Fibroblast of pulmonary artery (primary cell): ENCODE measurements around the gene TP73.

Experiments used
- DNase-seq: peaks from one replicate; pipeline ENCODE4 v3.0.0-alpha.2; 2010; ENCODE audit warnings: low read depth
- H3K4me3 ChIP-seq: replicated peaks from 2 replicates; pipeline ENCODE4 v1.5.1; 2011; ENCODE audit warnings: low read depth, mild to moderate bottlenecking, control low read depth, low read length, moderate library complexity
- TF ChIP-seq, protein P1 (sequence below): IDR thresholded peaks from 2 replicates; pipeline ENCODE4 v1.5.1; 2011; ENCODE audit warnings: mild to moderate bottlenecking, control low read depth, low read length, inconsistent platforms; ENCODE audit errors: missing control alignments

The TP73 gene

DNA sequence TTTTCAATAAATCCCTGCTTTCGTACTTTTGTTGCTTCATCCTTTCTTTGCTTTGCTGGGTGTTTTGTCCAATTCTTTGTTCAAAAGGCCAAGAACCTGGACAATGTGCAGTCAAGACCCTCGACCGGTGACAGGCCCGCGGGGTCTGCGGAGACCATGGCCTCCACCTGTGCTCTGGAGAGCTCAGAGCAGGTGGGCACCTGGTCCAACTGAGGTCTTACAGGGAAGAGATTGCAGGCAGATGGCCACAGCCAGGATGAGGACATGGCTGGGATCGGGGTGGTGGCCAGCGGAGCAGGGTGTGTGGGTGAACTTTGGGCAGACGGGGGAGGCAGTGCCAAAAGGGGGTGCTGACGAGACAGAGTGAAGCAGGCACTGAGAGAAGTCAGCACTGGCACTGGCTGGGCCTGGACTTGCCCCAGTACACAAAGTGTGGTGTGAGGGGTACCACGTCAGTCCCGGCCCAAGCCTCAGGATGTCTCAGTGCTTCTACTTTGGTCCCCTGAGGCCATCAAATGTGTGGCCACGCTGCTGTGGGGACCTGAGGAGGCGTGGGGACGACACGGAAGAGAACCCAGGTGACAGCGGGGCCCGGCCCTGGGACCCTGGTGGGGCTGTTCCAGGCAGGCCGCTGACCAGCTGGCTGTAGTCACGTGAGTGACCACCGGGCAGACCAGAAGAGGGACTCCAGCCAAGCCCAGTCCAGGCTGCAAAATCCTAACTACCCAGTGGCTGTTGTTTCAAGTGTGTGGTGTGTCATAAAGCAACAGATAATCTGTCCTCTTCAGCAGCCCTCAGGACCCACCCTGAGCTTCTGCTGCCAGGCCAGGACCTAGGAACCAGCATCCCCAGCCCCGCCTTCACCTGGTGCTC lies 89.5 kb downstream of the TP73 start:
- no peak overlapping the region for H3K4me3 ChIP-seq
- no peak for DNase-seq
- TF ChIP-seq, protein P1, sequence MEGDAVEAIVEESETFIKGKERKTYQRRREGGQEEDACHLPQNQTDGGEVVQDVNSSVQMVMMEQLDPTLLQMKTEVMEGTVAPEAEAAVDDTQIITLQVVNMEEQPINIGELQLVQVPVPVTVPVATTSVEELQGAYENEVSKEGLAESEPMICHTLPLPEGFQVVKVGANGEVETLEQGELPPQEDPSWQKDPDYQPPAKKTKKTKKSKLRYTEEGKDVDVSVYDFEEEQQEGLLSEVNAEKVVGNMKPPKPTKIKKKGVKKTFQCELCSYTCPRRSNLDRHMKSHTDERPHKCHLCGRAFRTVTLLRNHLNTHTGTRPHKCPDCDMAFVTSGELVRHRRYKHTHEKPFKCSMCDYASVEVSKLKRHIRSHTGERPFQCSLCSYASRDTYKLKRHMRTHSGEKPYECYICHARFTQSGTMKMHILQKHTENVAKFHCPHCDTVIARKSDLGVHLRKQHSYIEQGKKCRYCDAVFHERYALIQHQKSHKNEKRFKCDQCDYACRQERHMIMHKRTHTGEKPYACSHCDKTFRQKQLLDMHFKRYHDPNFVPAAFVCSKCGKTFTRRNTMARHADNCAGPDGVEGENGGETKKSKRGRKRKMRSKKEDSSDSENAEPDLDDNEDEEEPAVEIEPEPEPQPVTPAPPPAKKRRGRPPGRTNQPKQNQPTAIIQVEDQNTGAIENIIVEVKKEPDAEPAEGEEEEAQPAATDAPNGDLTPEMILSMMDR = no peak

DNA sequence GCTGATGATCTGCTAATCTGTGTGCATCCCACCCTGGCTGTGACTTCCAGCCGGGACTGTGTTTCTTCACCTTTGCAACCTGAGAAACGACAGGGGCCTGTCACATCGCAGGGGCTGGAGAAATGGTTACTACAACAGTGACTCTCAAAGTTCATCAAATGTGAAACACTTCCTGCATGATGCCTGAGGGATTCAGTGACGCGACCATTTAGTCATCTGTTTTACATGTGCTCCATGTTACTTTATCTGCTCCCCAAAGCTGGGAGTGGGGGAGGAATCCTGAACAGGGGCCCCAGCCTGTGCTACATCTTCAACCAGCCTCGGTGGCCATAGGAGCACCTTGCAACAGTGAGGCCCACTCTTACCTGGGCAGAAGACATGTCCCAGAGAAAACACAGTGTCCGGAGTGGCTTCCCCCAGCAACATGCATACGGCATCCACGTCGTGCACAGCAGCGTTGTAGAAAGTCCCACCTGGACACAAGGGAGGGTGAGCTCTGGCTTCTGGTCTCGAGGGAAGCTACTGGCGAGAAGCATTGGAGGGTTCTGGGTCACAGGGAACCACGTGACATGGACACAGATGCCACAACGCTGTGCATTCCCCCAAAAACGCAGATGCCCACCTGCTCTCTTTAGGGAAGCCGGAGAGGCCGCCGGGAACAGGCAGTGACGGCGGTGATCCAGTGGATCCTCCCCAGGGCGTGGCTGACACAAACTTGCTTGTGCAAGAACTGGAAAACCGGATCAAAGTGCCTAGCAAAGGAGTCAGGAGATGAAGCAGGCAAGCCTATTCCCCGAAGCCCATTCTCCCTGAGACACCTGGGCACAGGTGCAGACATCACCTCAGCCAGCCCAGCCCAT lies 90.4 kb downstream of the TP73 start:
- no peak overlapping the region for H3K4me3 ChIP-seq
- TF ChIP-seq, protein P1 = no peak
- DNase-seq = no peak

DNA sequence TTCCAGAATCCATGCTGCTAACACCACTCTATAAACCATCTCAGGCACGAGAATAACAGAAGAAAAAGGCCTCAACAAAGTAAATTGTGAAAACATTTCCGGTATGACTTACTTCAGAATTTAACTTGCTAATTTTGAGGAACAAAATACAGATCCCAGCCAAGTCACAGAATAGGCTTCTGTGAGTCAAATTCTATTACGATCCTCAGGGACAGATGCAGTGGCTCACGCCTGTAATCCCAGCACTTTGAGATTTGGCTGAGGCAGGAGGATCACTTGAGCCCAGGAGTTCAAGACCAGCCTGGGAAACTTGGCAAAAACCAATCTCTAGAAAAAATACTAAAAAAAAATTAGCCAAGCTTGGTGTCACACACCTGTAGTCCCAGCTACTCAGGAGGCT lies 91.1 kb downstream of the TP73 start:
- no peak overlapping the region for H3K4me3 ChIP-seq
- TF ChIP-seq, protein P1 = no peak
- DNase-seq = peak; percentile 16

DNA sequence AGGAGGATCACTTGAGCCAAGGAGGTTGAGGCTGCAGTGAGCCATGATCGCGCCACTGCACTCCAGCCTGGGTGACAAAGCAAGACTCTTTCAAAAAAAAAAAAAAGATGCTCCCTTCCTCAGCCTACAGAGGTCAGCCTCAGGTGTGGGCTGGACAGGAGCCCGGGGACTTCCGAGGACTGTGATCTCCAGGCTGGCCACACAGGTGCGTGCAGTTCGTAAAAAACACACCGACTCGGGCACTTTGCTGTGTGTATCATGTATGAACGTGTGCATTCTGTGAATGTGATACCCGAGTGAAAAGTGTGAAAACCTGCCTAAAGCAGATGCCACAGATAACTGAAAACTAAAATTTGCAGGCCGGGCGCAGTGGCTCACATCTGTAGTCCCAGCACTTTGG lies 91.5 kb downstream of the TP73 start:
- H3K4me3 ChIP-seq = no peak overlapping the region
- DNase-seq = no peak
- TF ChIP-seq, protein P1 = no peak

DNA sequence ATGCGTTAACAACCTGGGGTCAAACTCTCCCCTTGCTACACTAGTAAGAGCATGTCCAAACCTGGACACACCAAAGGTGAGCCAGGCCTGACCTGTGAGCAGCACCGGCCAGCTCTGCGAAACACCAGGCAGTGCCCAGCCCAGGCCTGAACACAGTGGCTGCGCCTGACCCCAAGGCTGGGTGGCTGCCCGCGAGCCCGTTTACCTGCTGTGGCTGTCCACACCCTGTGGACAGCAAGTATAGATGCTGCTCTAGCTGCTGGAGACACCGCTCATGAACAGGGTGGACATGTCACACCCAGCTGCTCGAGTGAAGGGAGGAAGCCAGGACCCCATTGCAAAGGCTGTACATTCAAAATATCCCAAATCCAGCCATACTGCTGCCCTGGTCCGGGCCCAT lies 92.3 kb downstream of the TP73 start:
- no peak overlapping the region for H3K4me3 ChIP-seq
- TF ChIP-seq, protein P1 = no peak
- no peak for DNase-seq

DNA sequence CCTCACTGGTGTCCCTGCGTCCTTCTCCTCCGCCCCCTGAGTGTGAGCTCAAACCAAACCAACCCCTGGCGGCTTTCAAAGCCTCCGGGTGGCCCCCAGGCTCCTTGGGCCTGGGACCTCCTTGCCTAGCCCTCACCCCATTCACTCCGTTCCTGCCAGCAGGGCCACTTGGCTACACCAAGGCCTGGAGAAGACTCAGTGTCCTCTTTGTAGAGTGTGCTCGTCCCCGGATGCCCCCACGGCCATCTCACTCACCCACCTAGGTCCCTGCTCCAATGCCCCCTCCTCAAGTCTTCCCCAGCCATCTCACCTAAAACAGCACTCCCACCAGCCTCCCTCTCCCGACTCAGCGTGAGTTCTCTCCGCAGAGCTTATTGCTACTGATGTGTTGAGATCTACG lies 92.8 kb downstream of the TP73 start:
- TF ChIP-seq, protein P1 = no peak
- no peak for DNase-seq
- no peak overlapping the region for H3K4me3 ChIP-seq
